Caco-2 (cell line): Measurements from ENCODE around the gene TBX21. TPM values are rescaled to one million over a fixed set of nuclear protein-coding genes. Genes with fewer than 3 reads are reported as not detected.

ENCODE experiments used
- BruUV-seq: library from RNA; stranded (reverse); fragments of 400-500 nt; replicated peaks from 2 replicates; lab custom pipeline; 2021; lab: Mats Ljungman, UMichigan
- CTCF ChIA-PET: fragments of 300-600 bp; sonication (Branson Sonifier 250); formaldehyde crosslinking; loops from one replicate; lab custom pipeline; 2022; ENCODE audit warnings: antibody characterized with exemption; lab: Charles Lee
- POLR2A ChIA-PET: fragments of 300-600 bp; sonication (Branson Sonifier 250); formaldehyde crosslinking; loops from one replicate; lab custom pipeline; 2022; ENCODE audit warnings: antibody characterized with exemption; lab: Charles Lee
- DNase-seq, 2 experiments: peaks; one replicate each; pipeline versions ENCODE4 v3.0.0 to v3.0.0-alpha.2; 2020 to 2022
- H3K27me3 ChIP-seq: replicated peaks from 2 replicates; pipeline ENCODE4 v1.6.0; 2011; ENCODE audit warnings: low read length; ENCODE audit not compliant: control insufficient read depth, insufficient read depth
- H3K36me3 ChIP-seq: 2 replicates; pipeline ENCODE4 v1.5.1; 2011; ENCODE audit warnings: low read length; ENCODE audit not compliant: control insufficient read depth, insufficient read depth
- H3K4me1 ChIP-seq: fragments of 250-450 bp; sonication (Bioruptor Pico); 2 replicates; pipeline ENCODE4 v1.5.1; 2020; ENCODE audit warnings: mild to moderate bottlenecking
- H3K4me3 ChIP-seq: 2 replicates; pipeline ENCODE4 v1.5.1; 2011; ENCODE audit warnings: low read depth, mild to moderate bottlenecking, control low read depth, low read length
- H3K9me3 ChIP-seq: fragments of 250-450 bp; sonication (Bioruptor Pico); 2 replicates; pipeline ENCODE4 v1.5.1; 2020; ENCODE audit warnings: mild to moderate bottlenecking, moderate library complexity
- H3K27ac Mint-ChIP-seq: one replicate; pipeline ENCODE4 v1.8.0; 2022; ENCODE audit warnings: mixed read lengths; ENCODE audit not compliant: unreplicated experiment
- H3K27me3 Mint-ChIP-seq: one replicate; pipeline ENCODE4 v1.8.0; 2022; ENCODE audit warnings: mixed read lengths; ENCODE audit not compliant: insufficient read depth, unreplicated experiment
- H3K36me3 Mint-ChIP-seq: one replicate; pipeline ENCODE4 v1.8.0; 2022; ENCODE audit warnings: mild to moderate bottlenecking, mixed read lengths; ENCODE audit not compliant: insufficient read depth, unreplicated experiment
- H3K4me1 Mint-ChIP-seq: one replicate; pipeline ENCODE4 v1.8.0; 2022; ENCODE audit warnings: low read depth, mixed read lengths; ENCODE audit not compliant: unreplicated experiment
- H3K4me3 Mint-ChIP-seq: one replicate; pipeline ENCODE4 v1.8.0; 2022; ENCODE audit warnings: mild to moderate bottlenecking, moderate library complexity, mixed read lengths; ENCODE audit not compliant: unreplicated experiment
- H3K9me3 Mint-ChIP-seq: one replicate; pipeline ENCODE4 v1.8.0; 2022; ENCODE audit warnings: mixed read lengths; ENCODE audit not compliant: unreplicated experiment
- CTCF ChIP-seq, 2 experiments: fragments of 200-600 bp in 1 of 2; IDR thresholded peaks; 1 replicate in 1 of 2; 2 replicates in 1 of 2; pipeline versions ENCODE4 v1.5.1 to v1.8.0; 2011 to 2022; ENCODE audit warnings: antibody characterized with exemption in 1 of 2, control low read depth in 1 of 2, inconsistent platforms in 1 of 2, low read depth in 1 of 2, low read length in 1 of 2, mild to moderate bottlenecking in 1 of 2, moderate library complexity in 1 of 2; ENCODE audit not compliant: insufficient read depth in 1 of 2, severe bottlenecking in 1 of 2, unreplicated experiment in 1 of 2
- intact Hi-C: fragments of 100-400 bp; cut with micrococcal nuclease; formaldehyde crosslinking; loops from one replicate; pipeline ENCODE4 v1.10.0; 2022; ENCODE audit not compliant: unreplicated experiment
- total RNA-seq: library from RNA; stranded (reverse); gene quantifications from 2 replicates; pipeline ENCODE4 v1.2.3, GENCODE V29; 2022

Gene TBX21
- total RNA-seq, 1 experiment from 2014 or later, result not detected

- peaks cover 29% of the 10 kb centered on the region for H3K36me3 Mint-ChIP-seq
- DNase-seq, result peak; percentile 85 to 94
- H3K27me3 ChIP-seq, result no peaks in the 10 kb centered on the region
- H3K27me3 Mint-ChIP-seq, result no peaks in the 10 kb centered on the region
- H3K27ac Mint-ChIP-seq, result peak within 1 kb of the TSS; percentile 72
- H3K9me3 ChIP-seq, result no peaks in the 10 kb centered on the region
- peak within 1 kb of the TSS; percentile 88 for H3K4me3 ChIP-seq
- H3K36me3 ChIP-seq, result no peaks in the 10 kb centered on the region; the same call in 1 of the 2 replicates
- intact Hi-C loops, result loop anchor here (1.0 kb wide), 1 partner anchor 108 kb away; no protein-coding TSS in a partner anchor
- H3K4me1 ChIP-seq, result peaks cover 16% of the 10 kb centered on the region
- CTCF ChIA-PET, result interaction anchor here (0.6 to 1.5 kb wide), 5 partner anchors 27 to 105 kb away, joined by 3 to 5 read pairs (median 3); partner anchors contain the start of gene TBX21
- H3K4me1 Mint-ChIP-seq, result peaks cover 22% of the 10 kb centered on the region
- POLR2A ChIA-PET, result interaction anchor here (0.7 to 1.9 kb wide), 2 partner anchors 13 to 45 kb away, joined by 4 to 15 read pairs; partner anchors contain the start of gene KPNB1
- no peaks in the 10 kb centered on the region for H3K9me3 Mint-ChIP-seq
- no peak for TF ChIP-seq CTCF (IDR thresholded peaks at IDR 0.05; ENCODE audit: insufficient read depth in 1 of 2, low read depth in 1 of 2, low read length in 1 of 2, severe bottlenecking in 1 of 2, unreplicated experiment in 1 of 2)
- H3K4me3 Mint-ChIP-seq, result peak within 1 kb of the TSS; percentile 82
- no TSS peak for BruUV-seq
These were observed 39.1 kb upstream of the TBX21 start, which contains the start of gene TBKBP1 for GRCh38 chr17:47693731-47694580. TSS of gene TBKBP1 (plus strand) at chr17:47694161. CDS start at chr17:47696113, 1,952 bp downstream.

- Histone ChIP-seq H3K9me3 (no peaks in the 10 kb centered on the region), H3K4me3 (peak overlapping the region; percentile 88), H3K36me3 (no peaks in the 10 kb centered on the region; the same call in 1 of the 2 replicates), H3K27me3 (no peaks in the 10 kb centered on the region), H3K4me1 (peaks cover 16% of the 10 kb centered on the region)
- intact Hi-C loops, result loop anchor here (1.0 kb wide), 1 partner anchor 107 kb away; no protein-coding TSS in a partner anchor
- Mint-ChIP-seq H3K4me3 (peak overlapping the region; percentile 82), H3K9me3 (no peaks in the 10 kb centered on the region), H3K27me3 (no peaks in the 10 kb centered on the region), H3K27ac (peak overlapping the region; percentile 19), H3K4me1 (peaks cover 23% of the 10 kb centered on the region), H3K36me3 (peaks cover 26% of the 10 kb centered on the region)
- DNase-seq, result no peak
- TSS peak; percentile 14 for BruUV-seq
- ChIA-PET POLR2A (interaction anchor here (0.6 to 1.9 kb wide), 2 partner anchors 46 to 278 kb away, joined by 3 to 15 read pairs; partner anchors contain the start of gene KPNB1), CTCF (interaction anchor here (0.8 kb wide), 1 partner anchor 103 kb away, joined by 3 read pairs; no protein-coding TSS in a partner anchor)
- no peak for TF ChIP-seq CTCF (IDR thresholded peaks at IDR 0.05; ENCODE audit: insufficient read depth in 1 of 2, low read depth in 1 of 2, low read length in 1 of 2, severe bottlenecking in 1 of 2, unreplicated experiment in 1 of 2)
These were observed 38.2 kb upstream of the TBX21 start for GRCh38 chr17:47694581-47695428.
